ENCODE data around the gene HIVEP1.

Gene HIVEP1

GRCh38 chr6:12190252-12190651 is 178.1 kb downstream of the HIVEP1 start:
- no peak overlapping the region for H3K9ac ChIP-seq (ENCODE audit: low read length in 2 of 2)
- H3K4me1 ChIP-seq (ENCODE audit: control insufficient read depth, insufficient read depth, low read length), result no peaks in the 10 kb centered on the region
- H3K9me3 ChIP-seq (ENCODE audit: control insufficient read depth in 2 of 2, low read length in 2 of 2), result no peaks in the 10 kb centered on the region
- H3K27ac ChIP-seq (ENCODE audit: low read length), result no peak overlapping the region
- H3K36me3 ChIP-seq (ENCODE audit: control insufficient read depth in 2 of 2, insufficient read depth in 2 of 2, low read length in 2 of 2), result no peaks in the 10 kb centered on the region
- H3K27me3 ChIP-seq (ENCODE audit: control insufficient read depth in 1 of 2, insufficient read depth in 2 of 2, low read length in 2 of 2), result no peaks in the 10 kb centered on the region
- no peak overlapping the region for H3K4me3 ChIP-seq (ENCODE audit: low read length in 2 of 2)

GRCh38 chr6:12196326-12196936 is 184.3 kb downstream of the HIVEP1 start:
- Histone ChIP-seq H3K9me3 (ENCODE audit: control insufficient read depth in 2 of 2, low read length in 2 of 2) (no peaks in the 10 kb centered on the region), H3K36me3 (ENCODE audit: control insufficient read depth in 2 of 2, insufficient read depth in 2 of 2, low read length in 2 of 2) (no peaks in the 10 kb centered on the region), H3K27ac (ENCODE audit: low read length) (no peak overlapping the region), H3K27me3 (ENCODE audit: control insufficient read depth in 1 of 2, insufficient read depth in 2 of 2, low read length in 2 of 2) (no peaks in the 10 kb centered on the region), H3K9ac (ENCODE audit: low read length in 2 of 2) (no peak overlapping the region), H3K4me3 (ENCODE audit: low read length in 2 of 2) (no peak overlapping the region), H3K4me1 (ENCODE audit: control insufficient read depth, insufficient read depth, low read length) (no peaks in the 10 kb centered on the region)

GRCh38 chr6:12198851-12199250 is 186.7 kb downstream of the HIVEP1 start:
- Histone ChIP-seq H3K9me3 (ENCODE audit: control insufficient read depth in 2 of 2, low read length in 2 of 2) (no peaks in the 10 kb centered on the region), H3K27ac (ENCODE audit: low read length) (no peak overlapping the region), H3K4me1 (ENCODE audit: control insufficient read depth, insufficient read depth, low read length) (no peaks in the 10 kb centered on the region), H3K36me3 (ENCODE audit: control insufficient read depth in 2 of 2, insufficient read depth in 2 of 2, low read length in 2 of 2) (no peaks in the 10 kb centered on the region), H3K27me3 (ENCODE audit: control insufficient read depth in 1 of 2, insufficient read depth in 2 of 2, low read length in 2 of 2) (no peaks in the 10 kb centered on the region), H3K4me3 (ENCODE audit: low read length in 2 of 2) (no peak overlapping the region), H3K9ac (ENCODE audit: low read length in 2 of 2) (no peak overlapping the region)

- H3K27ac ChIP-seq (ENCODE audit: low read length), result no peak overlapping the region
- no peaks in the 10 kb centered on the region for H3K27me3 ChIP-seq (ENCODE audit: control insufficient read depth in 1 of 2, insufficient read depth in 2 of 2, low read length in 2 of 2)
- H3K4me3 ChIP-seq (ENCODE audit: low read length in 2 of 2), result no peak overlapping the region
- H3K9ac ChIP-seq (ENCODE audit: low read length in 2 of 2), result no peak overlapping the region
- no peaks in the 10 kb centered on the region for H3K36me3 ChIP-seq (ENCODE audit: control insufficient read depth in 2 of 2, insufficient read depth in 2 of 2, low read length in 2 of 2)
- no peaks in the 10 kb centered on the region for H3K9me3 ChIP-seq (ENCODE audit: control insufficient read depth in 2 of 2, low read length in 2 of 2)
- no peaks in the 10 kb centered on the region for H3K4me1 ChIP-seq (ENCODE audit: control insufficient read depth, insufficient read depth, low read length)
These were observed 188.0 kb downstream of the HIVEP1 start for GRCh38 chr6:12200015-12200564.

- H3K9me3 ChIP-seq (ENCODE audit: control insufficient read depth in 2 of 2, low read length in 2 of 2), result no peaks in the 10 kb centered on the region
- no peaks in the 10 kb centered on the region for H3K4me1 ChIP-seq (ENCODE audit: control insufficient read depth, insufficient read depth, low read length)
- H3K27ac ChIP-seq (ENCODE audit: low read length), result no peak overlapping the region
- H3K9ac ChIP-seq (ENCODE audit: low read length in 2 of 2), result no peak overlapping the region
- H3K4me3 ChIP-seq (ENCODE audit: low read length in 2 of 2), result no peak overlapping the region
- H3K27me3 ChIP-seq (ENCODE audit: control insufficient read depth in 1 of 2, insufficient read depth in 2 of 2, low read length in 2 of 2), result no peaks in the 10 kb centered on the region
- no peaks in the 10 kb centered on the region for H3K36me3 ChIP-seq (ENCODE audit: control insufficient read depth in 2 of 2, insufficient read depth in 2 of 2, low read length in 2 of 2)
These were observed 188.6 kb downstream of the HIVEP1 start for GRCh38 chr6:12200761-12201160.

- H3K4me3 ChIP-seq (ENCODE audit: low read length in 2 of 2), result no peak overlapping the region
- no peak overlapping the region for H3K27ac ChIP-seq (ENCODE audit: low read length)
- no peaks in the 10 kb centered on the region for H3K36me3 ChIP-seq (ENCODE audit: control insufficient read depth in 2 of 2, insufficient read depth in 2 of 2, low read length in 2 of 2)
- no peaks in the 10 kb centered on the region for H3K27me3 ChIP-seq (ENCODE audit: control insufficient read depth in 1 of 2, insufficient read depth in 2 of 2, low read length in 2 of 2)
- H3K9ac ChIP-seq (ENCODE audit: low read length in 2 of 2), result no peak overlapping the region
- no peaks in the 10 kb centered on the region for H3K9me3 ChIP-seq (ENCODE audit: control insufficient read depth in 2 of 2, low read length in 2 of 2)
- H3K4me1 ChIP-seq (ENCODE audit: control insufficient read depth, insufficient read depth, low read length), result no peaks in the 10 kb centered on the region
These were observed 190.9 kb downstream of the HIVEP1 start for GRCh38 chr6:12203001-12203400.

GRCh38 chr6:12208190-12208589 is 196.1 kb downstream of the HIVEP1 start:
- H3K4me3 ChIP-seq (ENCODE audit: low read length in 2 of 2), result no peak overlapping the region
- peaks cover 0 to 3% of the 10 kb centered on the region in 2 donors for H3K9me3 ChIP-seq (ENCODE audit: control insufficient read depth in 2 of 2, low read length in 2 of 2)
- H3K27ac ChIP-seq (ENCODE audit: low read length), result no peak overlapping the region
- no peak overlapping the region for H3K9ac ChIP-seq (ENCODE audit: low read length in 2 of 2)
- no peaks in the 10 kb centered on the region for H3K27me3 ChIP-seq (ENCODE audit: control insufficient read depth in 1 of 2, insufficient read depth in 2 of 2, low read length in 2 of 2)
- no peaks in the 10 kb centered on the region for H3K4me1 ChIP-seq (ENCODE audit: control insufficient read depth, insufficient read depth, low read length)
- no peaks in the 10 kb centered on the region for H3K36me3 ChIP-seq (ENCODE audit: control insufficient read depth in 2 of 2, insufficient read depth in 2 of 2, low read length in 2 of 2)

GRCh38 chr6:12208673-12209072 is 196.6 kb downstream of the HIVEP1 start:
- no peaks in the 10 kb centered on the region for H3K4me1 ChIP-seq (ENCODE audit: control insufficient read depth, insufficient read depth, low read length)
- H3K27ac ChIP-seq (ENCODE audit: low read length), result no peak overlapping the region
- no peak overlapping the region for H3K4me3 ChIP-seq (ENCODE audit: low read length in 2 of 2)
- H3K27me3 ChIP-seq (ENCODE audit: control insufficient read depth in 1 of 2, insufficient read depth in 2 of 2, low read length in 2 of 2), result no peaks in the 10 kb centered on the region
- peaks cover 0 to 3% of the 10 kb centered on the region in 2 donors for H3K9me3 ChIP-seq (ENCODE audit: control insufficient read depth in 2 of 2, low read length in 2 of 2)
- no peaks in the 10 kb centered on the region for H3K36me3 ChIP-seq (ENCODE audit: control insufficient read depth in 2 of 2, insufficient read depth in 2 of 2, low read length in 2 of 2)
- no peak overlapping the region for H3K9ac ChIP-seq (ENCODE audit: low read length in 2 of 2)

Measured in stomach smooth muscle (tissue), 2 donors.